Upper lobe of left lung (tissue), 4 donors: ENCODE results near the gene EXOC6.

Experiments
- POLR2AphosphoS5 ChIP-seq, 2 donors: sonication (generic); formaldehyde crosslinking; IDR thresholded peaks; one replicate each; pipeline ENCODE4 v1.5.1; 2017; ENCODE audit warnings: antibody characterized with exemption in 2 of 2
- TF ChIP-seq, protein P1 (sequence below), 6 experiments: fragments of 450-650 bp in 4 of 6; fragments of 200-600 bp in 2 of 6; sonication (generic) in 2 of 6; IDR thresholded peaks; one replicate each; pipeline ENCODE4 v1.5.1; 2016 to 2019; ENCODE audit warnings: antibody characterized with exemption in 6 of 6

- TF ChIP-seq, protein P1, sequence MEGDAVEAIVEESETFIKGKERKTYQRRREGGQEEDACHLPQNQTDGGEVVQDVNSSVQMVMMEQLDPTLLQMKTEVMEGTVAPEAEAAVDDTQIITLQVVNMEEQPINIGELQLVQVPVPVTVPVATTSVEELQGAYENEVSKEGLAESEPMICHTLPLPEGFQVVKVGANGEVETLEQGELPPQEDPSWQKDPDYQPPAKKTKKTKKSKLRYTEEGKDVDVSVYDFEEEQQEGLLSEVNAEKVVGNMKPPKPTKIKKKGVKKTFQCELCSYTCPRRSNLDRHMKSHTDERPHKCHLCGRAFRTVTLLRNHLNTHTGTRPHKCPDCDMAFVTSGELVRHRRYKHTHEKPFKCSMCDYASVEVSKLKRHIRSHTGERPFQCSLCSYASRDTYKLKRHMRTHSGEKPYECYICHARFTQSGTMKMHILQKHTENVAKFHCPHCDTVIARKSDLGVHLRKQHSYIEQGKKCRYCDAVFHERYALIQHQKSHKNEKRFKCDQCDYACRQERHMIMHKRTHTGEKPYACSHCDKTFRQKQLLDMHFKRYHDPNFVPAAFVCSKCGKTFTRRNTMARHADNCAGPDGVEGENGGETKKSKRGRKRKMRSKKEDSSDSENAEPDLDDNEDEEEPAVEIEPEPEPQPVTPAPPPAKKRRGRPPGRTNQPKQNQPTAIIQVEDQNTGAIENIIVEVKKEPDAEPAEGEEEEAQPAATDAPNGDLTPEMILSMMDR (IDR thresholded peaks at IDR 0.05), result no peak
- TF ChIP-seq POLR2AphosphoS5 (IDR thresholded peaks at IDR 0.05), result no peak
Observed at GRCh38 chr10:92897916-92898315, 49.6 kb downstream of the EXOC6 start.
